ENCODE results near the gene NIPA2. TPM values are rescaled to one million over a fixed set of nuclear protein-coding genes. Genes with fewer than 3 reads are reported as not detected.

The NIPA2 gene
- total RNA-seq, 1 experiment from 2014 or later: 87.2 TPM

DNA sequence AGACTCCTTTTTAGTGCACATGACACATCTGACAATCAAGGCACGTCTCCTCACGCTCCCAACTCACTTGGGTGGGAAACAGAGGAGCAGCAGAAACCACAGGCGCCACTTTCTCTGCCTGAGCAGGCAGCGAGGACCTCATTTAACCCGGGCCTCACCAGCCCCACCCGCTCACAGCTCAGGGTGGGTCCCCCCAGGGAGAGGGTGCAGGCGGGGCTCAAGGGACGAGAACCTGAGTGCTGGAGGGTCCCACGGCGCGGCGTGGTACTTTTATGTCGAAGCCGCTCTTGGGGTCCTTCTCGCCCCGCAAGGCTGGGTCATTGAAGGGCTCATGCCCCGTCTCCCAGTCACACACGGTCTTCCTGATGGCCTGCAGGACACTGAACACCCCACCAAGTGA lies 79.1 kb downstream of the NIPA2 start:
- no peak for DNase-seq (ENCODE audit: low spot score)
- Histone ChIP-seq H3K4me1 (ENCODE audit: insufficient read depth, low read length, poor library complexity, severe bottlenecking) (no peaks in the 10 kb centered on the region), H3K4me3 (ENCODE audit: low read depth, low read length, poor library complexity, severe bottlenecking) (no peak overlapping the region), H3K27ac (ENCODE audit: low read depth, low read length, poor library complexity, severe bottlenecking) (no peak overlapping the region), H3K9me3 (ENCODE audit: low read depth, low read length, poor library complexity, severe bottlenecking) (no peaks in the 10 kb centered on the region), H3K36me3 (ENCODE audit: insufficient read depth, low read length, poor library complexity, severe bottlenecking) (peaks cover 12% of the 10 kb centered on the region), H3K27me3 (replicated peaks; ENCODE audit: insufficient read depth, low read depth, low read length, poor library complexity) (no peaks in the 10 kb centered on the region)
- BruUV-seq (replicated peaks): no TSS peak
- TF ChIP-seq EZH2 (IDR thresholded peaks at IDR 0.05; ENCODE audit: borderline replicate concordance, low read depth, low read length, poor library complexity, severe bottlenecking) (no peak), CTCF (conservative IDR thresholded peaks at IDR 0.05; ENCODE audit: low read depth, low read length) (no peak)
- ChIA-PET POLR2A (ENCODE audit: low non-redundant PET) (no interaction called here), CTCF (no interaction called here)
- intact Hi-C loops (cut with micrococcal nuclease; ENCODE audit: unreplicated experiment): loop anchor here (10.0 kb wide), 1 partner anchor 57 kb away; no protein-coding TSS in a partner anchor

Other genes starting within 250 kb of the NIPA2 start
- gene NIPA1, start 52.0 kb upstream of the NIPA2 start, total RNA-seq (2021): 17.5 and 20.6 TPM in 2 replicates
- gene CYFIP1, start 141.7 kb downstream of the NIPA2 start, total RNA-seq (2021): 112 and 128 TPM in 2 replicates
- gene TUBGCP5, start 200.9 kb downstream of the NIPA2 start, total RNA-seq (2021): 31.8 and 31.9 TPM in 2 replicates